ENCODE data around the gene SLC16A12.

- TF ChIP-seq, protein P1, sequence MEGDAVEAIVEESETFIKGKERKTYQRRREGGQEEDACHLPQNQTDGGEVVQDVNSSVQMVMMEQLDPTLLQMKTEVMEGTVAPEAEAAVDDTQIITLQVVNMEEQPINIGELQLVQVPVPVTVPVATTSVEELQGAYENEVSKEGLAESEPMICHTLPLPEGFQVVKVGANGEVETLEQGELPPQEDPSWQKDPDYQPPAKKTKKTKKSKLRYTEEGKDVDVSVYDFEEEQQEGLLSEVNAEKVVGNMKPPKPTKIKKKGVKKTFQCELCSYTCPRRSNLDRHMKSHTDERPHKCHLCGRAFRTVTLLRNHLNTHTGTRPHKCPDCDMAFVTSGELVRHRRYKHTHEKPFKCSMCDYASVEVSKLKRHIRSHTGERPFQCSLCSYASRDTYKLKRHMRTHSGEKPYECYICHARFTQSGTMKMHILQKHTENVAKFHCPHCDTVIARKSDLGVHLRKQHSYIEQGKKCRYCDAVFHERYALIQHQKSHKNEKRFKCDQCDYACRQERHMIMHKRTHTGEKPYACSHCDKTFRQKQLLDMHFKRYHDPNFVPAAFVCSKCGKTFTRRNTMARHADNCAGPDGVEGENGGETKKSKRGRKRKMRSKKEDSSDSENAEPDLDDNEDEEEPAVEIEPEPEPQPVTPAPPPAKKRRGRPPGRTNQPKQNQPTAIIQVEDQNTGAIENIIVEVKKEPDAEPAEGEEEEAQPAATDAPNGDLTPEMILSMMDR (conservative IDR thresholded peaks at IDR 0.05): no peak
- TF ChIP-seq ZFX (IDR thresholded peaks at IDR 0.05): no peak
Measured at GRCh38 chr10:89549510-89549909, 14.1 kb upstream of the SLC16A12 start.

Measured in C4-2B (cell line).